Loucy (cell line): ENCODE data around the gene SHOC2.

Experiments used
- CTCF ChIP-seq: fragments of 200-600 bp; sonication (generic); conservative IDR thresholded peaks from 2 replicates; pipeline ENCODE4 v1.5.1; 2014; ENCODE audit warnings: mild to moderate bottlenecking, antibody characterized with exemption, low read length
- EZH2phosphoT487 ChIP-seq: fragments of 200-600 bp; IDR thresholded peaks from 2 replicates; pipeline ENCODE4 v1.6.1; 2018; ENCODE audit warnings: antibody characterized with exemption, mild to moderate bottlenecking, moderate library complexity, borderline replicate concordance

GRCh38 chr10:110979611-110980010 lies 60.2 kb downstream of the SHOC2 start:
- TF ChIP-seq CTCF, result no peak
- no peak for TF ChIP-seq EZH2phosphoT487
